ENCODE results near the gene SLC50A1.
"Not testable (repeated sequence)": the region's sequence is repeated elsewhere in the genome, so short reads cannot be mapped to it uniquely, and the experiment has no call there.

Gene SLC50A1

DNA sequence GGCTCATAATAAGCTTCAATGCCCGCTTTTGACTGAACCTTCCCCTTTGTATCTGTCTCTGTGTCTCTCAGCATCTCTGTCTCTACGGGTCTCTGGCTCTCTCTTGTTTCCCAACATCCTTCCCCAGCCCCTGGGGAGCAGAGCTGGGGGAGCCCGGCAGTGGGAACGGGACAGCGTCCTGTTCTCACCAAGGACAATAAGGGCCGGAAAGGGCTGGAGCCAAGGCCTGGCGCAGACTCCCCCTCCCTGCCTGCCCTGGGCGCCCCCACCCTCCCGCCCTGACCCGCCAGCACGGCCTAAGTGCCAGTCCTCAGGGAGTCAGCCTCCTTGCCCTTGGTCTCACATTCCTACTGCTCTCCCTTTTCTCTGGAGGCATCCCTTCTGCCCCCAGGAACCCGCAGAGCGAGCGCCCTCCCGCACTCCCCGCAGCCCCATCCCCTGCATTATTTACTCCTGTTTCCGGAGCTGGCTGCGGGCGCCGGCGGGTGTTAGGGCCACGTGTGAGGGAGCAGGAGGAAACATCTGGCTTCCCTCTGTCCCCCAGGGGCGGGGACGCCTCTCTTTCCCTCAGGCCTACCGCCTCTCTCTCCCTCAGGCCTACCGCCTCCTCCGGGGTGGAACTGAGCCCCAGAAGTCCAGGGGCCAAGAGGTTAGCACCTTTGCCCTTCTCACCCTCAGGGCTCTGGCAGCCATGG lies 31.0 kb downstream of the SLC50A1 start:
- no peak for DNase-seq (ENCODE audit: low spot score)
- TF ChIP-seq, protein P1, sequence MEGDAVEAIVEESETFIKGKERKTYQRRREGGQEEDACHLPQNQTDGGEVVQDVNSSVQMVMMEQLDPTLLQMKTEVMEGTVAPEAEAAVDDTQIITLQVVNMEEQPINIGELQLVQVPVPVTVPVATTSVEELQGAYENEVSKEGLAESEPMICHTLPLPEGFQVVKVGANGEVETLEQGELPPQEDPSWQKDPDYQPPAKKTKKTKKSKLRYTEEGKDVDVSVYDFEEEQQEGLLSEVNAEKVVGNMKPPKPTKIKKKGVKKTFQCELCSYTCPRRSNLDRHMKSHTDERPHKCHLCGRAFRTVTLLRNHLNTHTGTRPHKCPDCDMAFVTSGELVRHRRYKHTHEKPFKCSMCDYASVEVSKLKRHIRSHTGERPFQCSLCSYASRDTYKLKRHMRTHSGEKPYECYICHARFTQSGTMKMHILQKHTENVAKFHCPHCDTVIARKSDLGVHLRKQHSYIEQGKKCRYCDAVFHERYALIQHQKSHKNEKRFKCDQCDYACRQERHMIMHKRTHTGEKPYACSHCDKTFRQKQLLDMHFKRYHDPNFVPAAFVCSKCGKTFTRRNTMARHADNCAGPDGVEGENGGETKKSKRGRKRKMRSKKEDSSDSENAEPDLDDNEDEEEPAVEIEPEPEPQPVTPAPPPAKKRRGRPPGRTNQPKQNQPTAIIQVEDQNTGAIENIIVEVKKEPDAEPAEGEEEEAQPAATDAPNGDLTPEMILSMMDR (IDR thresholded peaks at IDR 0.05; ENCODE audit: extremely low read depth, missing control alignments), result no peak

DNA sequence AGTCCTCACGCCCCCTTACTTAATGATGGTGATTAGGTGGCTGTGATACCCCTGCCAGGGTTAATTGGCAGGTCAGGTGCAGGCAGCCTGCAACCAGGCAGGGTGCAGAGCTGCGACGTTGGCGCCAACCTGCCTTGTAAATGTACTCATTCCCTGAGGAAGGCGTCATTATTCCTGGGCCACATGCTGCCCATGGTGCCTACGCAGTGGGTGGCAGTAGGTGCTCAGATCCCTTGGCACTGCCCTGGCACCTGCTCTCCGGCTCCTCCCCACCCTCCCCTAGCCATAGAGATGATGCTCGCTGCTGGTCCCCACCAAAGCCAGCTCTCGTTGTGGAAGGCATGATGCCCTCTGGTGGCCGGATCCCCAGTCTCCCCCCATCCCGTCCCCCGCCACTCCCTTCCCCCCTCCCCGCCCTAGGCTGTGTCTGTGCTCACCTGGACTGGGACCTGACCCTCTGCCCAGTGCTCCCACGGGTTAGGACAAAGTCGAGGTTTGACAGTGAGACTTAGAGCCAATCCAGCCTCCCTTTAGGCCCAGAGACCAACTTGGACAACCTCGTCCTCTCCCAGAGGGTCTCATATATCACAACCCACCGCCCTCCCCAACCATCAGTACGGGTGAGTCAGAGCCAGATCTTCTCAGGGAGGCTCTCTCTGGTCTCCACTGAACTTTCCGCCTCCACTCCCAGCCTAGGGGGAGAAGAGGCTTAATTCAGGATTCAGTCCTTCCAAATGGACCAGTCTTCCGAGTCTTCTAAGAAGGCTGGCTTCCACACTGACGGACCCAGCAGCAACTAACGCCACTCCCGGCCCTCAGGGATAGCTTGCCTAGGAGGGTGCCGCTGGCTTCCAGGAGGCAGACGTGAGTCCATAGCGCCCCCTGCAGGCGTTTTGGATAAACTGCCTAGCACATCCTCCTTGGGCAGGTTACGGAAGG lies 31.8 kb downstream of the SLC50A1 start:
- TF ChIP-seq, protein P1 (IDR thresholded peaks at IDR 0.05; ENCODE audit: extremely low read depth, missing control alignments), result peak; percentile 89
- DNase-seq (ENCODE audit: low spot score), result peak; percentile 81

DNA sequence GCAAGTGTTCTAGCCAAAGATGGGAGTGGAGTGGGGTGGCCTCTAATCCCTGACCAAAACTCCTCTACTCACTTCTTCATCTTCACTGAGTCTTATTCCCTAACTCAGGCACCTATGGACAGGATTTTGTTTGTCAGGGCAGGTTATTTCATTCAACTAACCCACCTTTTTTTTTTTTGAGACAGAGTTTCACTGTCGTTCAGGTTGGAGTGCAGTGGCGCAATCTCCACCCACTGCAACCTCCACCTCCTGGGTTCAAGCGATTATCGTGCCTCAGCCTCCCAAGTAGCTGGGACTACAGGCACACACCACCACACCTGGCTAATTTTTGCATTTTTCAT lies 32.4 kb downstream of the SLC50A1 start:
- DNase-seq (ENCODE audit: low spot score), result not testable (repeated sequence)

DNA sequence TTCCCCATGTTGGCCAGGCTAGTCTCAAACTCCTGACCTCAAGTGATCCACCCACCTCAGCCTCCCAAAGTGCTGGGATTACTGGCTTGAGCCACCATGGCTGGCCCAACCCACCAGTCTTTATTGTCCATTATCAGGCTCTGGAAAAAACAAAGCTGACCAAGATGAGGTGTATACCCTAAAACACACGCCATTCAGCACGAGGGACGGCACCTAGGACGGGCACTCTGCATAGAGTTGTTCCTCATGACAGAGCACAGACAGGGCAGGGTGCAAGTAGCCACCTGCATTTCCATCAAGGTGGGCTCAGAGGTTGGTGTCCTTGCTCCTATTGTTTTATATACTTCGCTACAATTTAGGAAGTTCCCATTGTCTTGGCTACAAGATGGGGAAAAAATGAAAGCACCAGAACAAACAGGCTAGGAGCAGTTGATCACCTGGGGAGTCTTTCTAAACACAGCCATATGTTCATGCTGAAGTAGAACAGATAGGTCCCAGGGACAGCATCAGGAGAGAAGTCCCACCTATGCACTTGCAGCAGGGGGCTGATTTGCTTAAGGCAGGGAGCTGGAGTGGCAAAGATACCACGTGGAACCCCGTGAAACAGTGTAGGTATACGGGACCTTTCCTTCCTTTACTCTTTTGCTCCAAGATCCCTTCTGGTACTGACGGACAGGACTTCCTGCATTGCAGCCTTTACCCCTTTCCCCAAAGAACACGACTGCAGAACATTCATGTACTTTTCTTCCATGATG lies 33.0 kb downstream of the SLC50A1 start:
- peak; percentile 2 for DNase-seq (ENCODE audit: low spot score)
- TF ChIP-seq, protein P1 (IDR thresholded peaks at IDR 0.05; ENCODE audit: extremely low read depth, missing control alignments), result no peak

DNA sequence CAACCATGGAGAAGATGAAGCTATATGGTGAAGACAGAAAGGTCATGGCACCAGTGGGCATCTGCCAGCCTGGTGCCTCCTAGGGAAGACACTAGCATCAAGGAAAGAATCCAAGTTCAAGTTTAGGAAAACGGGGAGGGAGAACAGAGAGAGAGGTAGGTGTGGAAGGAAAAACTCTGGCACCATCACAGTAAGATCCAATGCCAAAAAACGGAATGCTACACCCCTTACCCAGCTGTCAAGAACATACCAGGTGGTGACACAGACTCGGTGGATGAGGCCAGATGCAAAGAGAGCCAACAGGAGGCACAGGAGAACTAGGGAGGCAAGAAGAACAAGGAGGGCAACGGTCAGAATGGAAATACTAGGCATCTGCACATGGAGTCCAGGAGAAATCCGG lies 33.9 kb downstream of the SLC50A1 start:
- TF ChIP-seq, protein P1 (IDR thresholded peaks at IDR 0.05; ENCODE audit: extremely low read depth, missing control alignments), result no peak
- DNase-seq (ENCODE audit: low spot score), result no peak

DNA sequence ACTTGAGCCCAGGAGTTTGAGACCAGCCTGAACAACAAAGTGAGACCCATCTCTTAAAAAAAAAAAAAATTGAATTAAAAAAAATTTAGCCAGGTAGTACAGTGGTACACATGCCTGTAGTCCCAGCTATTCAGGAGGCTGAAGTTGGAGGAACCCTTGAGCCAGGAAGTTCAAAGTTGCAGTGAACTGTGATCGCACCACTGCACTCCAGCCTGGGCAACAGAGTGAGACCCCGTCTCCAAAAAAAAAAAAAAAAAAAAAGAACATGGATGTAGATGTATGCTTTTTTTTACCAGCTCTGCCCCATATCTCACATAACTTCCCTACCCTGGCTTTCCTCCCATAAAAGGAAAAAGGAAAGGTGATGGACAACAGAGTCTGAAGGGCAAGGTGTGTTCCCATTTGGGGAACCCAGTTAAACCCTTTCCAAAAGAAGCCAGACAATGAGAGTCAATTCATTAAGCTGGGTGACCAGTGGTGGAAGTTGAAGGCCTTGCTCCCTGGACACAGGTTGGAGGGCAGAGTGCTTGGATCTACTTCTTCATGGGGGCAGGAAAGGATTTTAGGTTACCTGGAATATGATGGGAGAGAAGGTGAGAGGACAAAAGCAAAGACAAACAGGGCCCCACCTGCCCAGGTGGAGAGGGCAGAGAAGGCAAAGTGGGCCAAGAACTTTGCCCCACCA lies 34.6 kb downstream of the SLC50A1 start:
- TF ChIP-seq, protein P1 (IDR thresholded peaks at IDR 0.05; ENCODE audit: extremely low read depth, missing control alignments), result no peak
- no peak for DNase-seq (ENCODE audit: low spot score)

DNA sequence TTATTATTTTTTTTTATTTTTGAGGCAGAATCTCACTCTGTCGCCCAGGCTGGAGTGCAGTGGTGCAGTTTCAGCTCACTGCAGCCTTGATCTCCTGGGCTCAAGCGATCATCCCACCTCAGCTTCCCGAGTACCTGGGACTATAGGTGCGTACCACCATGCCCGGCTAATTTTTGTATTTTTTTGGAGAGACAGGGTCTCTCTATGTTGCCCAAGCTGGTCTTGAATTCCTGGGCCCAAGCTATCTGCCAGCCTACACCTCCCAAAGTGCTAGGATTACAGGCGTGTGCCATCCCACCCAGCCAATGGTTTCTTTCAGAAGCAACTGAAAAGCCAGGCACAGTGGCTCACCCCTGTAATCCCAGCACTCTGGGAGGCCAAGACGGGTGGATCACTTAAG lies 35.2 kb downstream of the SLC50A1 start:
- no peak for DNase-seq (ENCODE audit: low spot score)
- TF ChIP-seq, protein P1 (IDR thresholded peaks at IDR 0.05; ENCODE audit: extremely low read depth, missing control alignments), result no peak

Measured in GM20000 (cell line).